ENCODE measurements around the gene SDC1.
"Not testable (repeated sequence)": the region's sequence is repeated elsewhere in the genome, so short reads cannot be mapped to it uniquely, and the experiment has no call there.

Gene SDC1

GRCh38 chr2:20224716-20225293, at the start of gene SDC1:
TSS of gene SDC1 (minus strand) at chr2:20225130. CDS start at chr2:20224867, 263 bp downstream.
- DNase-seq (ENCODE audit: low spot score) = no peak

GRCh38 chr2:20273042-20273441, 48.1 kb upstream of the SDC1 start:
- DNase-seq (ENCODE audit: low spot score) = no peak

GRCh38 chr2:20268317-20268716, 43.4 kb upstream of the SDC1 start:
- DNase-seq (ENCODE audit: low spot score) = not testable (repeated sequence)

GRCh38 chr2:20267529-20267928, 42.6 kb upstream of the SDC1 start:
- DNase-seq (ENCODE audit: low spot score) = no peak

DNA sequence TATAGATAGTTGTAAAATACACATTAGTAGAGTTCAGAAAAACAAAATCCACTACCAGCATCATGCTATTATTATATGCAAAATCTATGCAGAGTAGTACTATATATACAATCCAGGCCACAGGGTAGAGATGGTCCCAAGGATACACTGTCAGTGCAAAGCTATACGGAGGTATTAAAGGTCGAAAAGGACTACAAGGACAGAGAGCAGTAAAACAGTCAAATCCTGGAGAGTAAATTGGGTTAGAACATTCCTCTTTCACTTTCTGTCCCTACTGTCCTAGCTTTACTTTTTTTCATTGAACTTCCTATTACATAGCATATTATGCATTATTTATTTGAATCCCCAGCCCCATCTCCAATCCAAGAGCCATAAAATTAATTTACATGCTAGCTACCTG, 39.7 kb upstream of the SDC1 start:
- DNase-seq (ENCODE audit: low spot score) = no peak

DNA sequence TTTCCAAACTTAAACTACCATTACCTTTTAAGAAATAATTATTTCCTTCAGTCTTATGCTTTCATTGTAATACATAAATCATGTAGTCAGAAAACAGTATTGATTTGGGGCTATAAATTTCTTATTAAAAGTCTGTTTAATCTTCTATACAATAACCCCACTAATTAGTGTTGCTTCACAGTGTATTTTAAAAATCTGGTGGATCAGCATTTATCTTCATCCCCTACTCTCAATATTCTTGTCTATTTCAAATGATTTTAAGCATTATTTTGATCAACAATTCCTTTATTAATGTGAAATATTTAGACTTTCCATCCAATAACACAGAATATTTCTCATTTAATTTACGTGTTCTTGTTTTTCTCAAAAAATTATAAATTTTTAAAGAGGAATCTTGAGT, 32.5 kb upstream of the SDC1 start:
- DNase-seq (ENCODE audit: low spot score) = no peak

DNA sequence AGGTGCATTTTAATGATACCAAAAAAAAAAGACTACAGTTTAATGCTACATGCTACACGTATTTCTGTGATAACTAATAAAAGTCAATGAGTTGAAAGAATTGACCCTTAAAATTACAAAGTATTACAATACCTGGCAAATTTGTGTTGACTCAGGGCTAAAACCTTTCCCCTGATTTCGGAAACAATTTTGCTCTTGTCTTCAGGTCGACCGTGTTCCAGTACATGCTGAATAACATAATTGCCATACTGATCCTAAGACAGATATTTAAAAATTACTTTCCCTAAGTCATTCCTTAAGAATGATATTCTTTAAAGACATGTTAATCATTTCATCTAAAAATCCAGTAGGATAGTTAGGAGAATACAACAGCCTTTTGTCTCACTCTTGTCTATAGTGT, 29.8 kb upstream of the SDC1 start:
- no peak for DNase-seq (ENCODE audit: low spot score)

- no peak for DNase-seq (ENCODE audit: low spot score)
Measured at GRCh38 chr2:20250436-20250835, 25.5 kb upstream of the SDC1 start.

DNA sequence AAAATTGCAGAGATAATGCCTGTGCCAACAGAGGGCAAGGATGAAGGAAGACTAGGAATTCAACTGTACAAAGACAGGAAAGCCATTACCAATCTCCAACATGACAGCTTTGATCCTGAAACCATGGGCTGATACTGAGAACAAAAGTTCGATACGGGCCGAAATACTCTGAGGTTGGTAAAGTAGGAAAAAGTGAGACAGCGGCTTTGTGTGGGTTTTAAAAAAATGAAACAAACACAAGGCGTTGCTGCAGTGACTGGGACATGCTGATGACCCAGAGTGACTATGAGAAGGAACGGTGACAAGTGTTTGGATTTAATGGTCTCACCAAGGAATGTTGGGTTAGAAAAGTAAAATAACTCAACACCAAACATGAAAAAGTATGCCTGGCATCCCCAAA, 24.2 kb upstream of the SDC1 start:
- DNase-seq (ENCODE audit: low spot score) = no peak

- DNase-seq (ENCODE audit: low spot score) = no peak
Measured at GRCh38 chr2:20247084-20247483, 22.2 kb upstream of the SDC1 start.

GRCh38 chr2:20243637-20244036, 18.7 kb upstream of the SDC1 start:
- not testable (repeated sequence) for DNase-seq (ENCODE audit: low spot score)

DNA sequence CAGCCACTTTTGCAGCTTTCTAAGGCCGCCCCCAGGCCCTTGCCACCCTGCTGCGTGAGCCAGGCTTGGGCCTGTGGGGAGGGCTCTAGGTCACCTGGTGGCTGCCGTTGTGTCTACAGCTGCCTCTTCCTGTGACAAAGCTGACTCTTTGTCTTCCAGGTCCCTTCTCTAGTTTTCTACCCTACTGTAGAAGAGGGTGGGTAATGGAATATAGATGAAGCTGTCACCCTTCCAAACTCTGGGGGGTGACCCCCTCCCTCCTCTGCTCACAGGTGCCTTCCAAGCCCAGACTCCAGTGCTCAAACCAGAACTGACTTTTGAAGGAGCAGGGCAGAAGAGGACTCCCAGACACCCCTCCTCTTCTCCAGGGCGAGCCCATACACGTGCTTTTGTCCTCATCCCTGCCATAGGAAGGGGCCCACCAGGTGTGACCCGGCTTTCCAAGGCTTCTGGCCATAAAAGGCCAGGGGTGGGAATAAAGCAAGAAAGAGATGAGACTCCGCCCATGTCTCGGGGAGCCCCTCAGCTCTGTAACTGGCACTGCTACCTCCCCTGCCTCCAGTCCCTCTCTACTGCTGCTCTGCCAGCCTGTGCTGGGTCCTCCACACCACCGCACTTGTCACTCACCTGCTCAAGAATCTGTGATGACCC, 17.9 kb upstream of the SDC1 start:
- DNase-seq (ENCODE audit: low spot score) = no peak

- no peak for DNase-seq (ENCODE audit: low spot score)
Measured at GRCh38 chr2:20241973-20242726, 17.2 kb upstream of the SDC1 start.

DNA sequence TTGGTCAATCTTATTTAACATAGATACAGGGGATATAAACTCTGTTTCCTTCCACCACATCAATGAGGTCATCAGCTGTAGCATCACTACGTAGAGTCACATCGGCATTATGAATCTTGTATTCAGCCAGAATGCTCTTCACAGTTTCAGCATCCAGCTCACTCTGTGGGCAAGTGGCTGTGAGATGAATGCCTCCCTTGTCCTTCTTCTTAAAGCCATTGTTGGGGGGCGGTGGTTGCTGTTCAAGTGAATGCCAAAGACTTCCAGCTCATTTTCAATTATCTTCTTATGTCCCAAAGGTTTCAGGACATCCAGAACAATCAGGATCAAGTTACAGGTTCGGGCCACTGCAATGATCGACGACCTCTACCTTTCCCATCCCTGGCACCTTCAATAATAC, 15.4 kb upstream of the SDC1 start:
- DNase-seq (ENCODE audit: low spot score) = peak; percentile 54

GRCh38 chr2:20236496-20236895, 11.6 kb upstream of the SDC1 start:
- no peak for DNase-seq (ENCODE audit: low spot score)

GRCh38 chr2:20235655-20236305, 10.8 kb upstream of the SDC1 start:
- DNase-seq (ENCODE audit: low spot score) = no peak

DNA sequence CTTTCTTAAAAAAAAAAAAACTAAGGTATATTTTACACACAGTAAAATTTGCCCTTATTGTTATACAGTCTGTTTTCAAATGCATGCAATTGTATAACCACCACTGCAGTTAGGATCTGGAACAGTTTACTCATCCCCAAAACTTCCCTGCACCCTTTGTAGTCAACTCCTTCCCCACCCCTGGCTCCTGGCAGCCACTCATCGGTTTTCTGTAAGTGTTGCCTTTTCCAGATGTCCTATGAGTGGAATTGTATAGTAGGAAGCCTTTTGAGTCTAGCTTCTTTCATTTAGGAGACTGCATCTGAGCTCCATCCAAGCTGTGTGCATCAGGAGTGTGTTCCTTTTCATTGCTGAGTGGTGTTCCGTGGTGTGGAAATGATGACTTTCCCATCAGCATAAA, 9.7 kb upstream of the SDC1 start:
- DNase-seq (ENCODE audit: low spot score) = not testable (repeated sequence)

DNA sequence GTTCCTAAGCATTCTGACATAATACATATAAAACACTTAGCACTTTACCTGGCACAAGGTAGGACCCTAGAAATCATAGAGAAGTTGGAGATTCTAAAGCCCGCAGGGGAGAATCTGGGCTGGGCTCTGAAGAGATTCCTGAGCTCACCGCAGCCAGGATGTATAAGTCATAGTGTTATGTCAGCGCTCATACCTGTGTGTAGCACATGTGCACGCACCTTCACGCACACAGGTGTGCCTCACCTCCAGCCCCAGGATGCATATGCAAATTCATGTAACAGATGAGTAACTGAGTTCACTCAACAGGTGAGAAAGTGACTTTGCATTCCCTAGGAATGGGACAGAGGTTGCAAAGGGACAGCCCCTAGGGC, 7.9 kb upstream of the SDC1 start:
- no peak for DNase-seq (ENCODE audit: low spot score)

- no peak for DNase-seq (ENCODE audit: low spot score)
Measured at GRCh38 chr2:20231598-20232026, 6.7 kb upstream of the SDC1 start.

GRCh38 chr2:20231159-20231558, 6.2 kb upstream of the SDC1 start:
- DNase-seq (ENCODE audit: low spot score) = no peak

DNA sequence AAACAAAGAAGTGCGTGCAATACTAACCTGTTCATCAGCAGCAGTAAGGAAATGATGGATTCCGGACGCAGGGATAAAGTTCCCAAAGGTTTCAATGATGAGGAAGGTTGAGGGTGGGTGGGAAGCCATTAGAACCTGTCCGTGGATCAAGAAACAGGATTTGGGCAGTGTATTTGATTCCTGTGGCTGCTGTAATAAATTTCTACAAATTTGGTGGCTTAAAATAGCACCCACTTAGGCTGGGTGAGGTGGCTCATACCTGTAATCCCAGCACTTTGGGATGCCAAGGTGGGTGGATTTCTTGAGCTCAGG, 5.1 kb upstream of the SDC1 start:
- no peak for DNase-seq (ENCODE audit: low spot score)

GRCh38 chr2:20229322-20230113, 4.6 kb upstream of the SDC1 start:
- DNase-seq (ENCODE audit: low spot score) = no peak

All from globus pallidus (tissue), 1 donor.